Heart right ventricle (tissue), 16 donors: ENCODE measurements around the gene TMEM164. TPM values are rescaled to one million over a fixed set of nuclear protein-coding genes. Genes with fewer than 3 reads are reported as not detected.
A peak's percentile ranks its signal among the peaks of the same experiment; 100 is the strongest.

Experiments
- ATAC-seq, 8 donors: fragments of 200-7000 bp; cut with Tn5 transposase; one replicate each; pipeline ENCODE4 v1.9.1; 2020; ENCODE audit warnings: mild to moderate bottlenecking in 8 of 8, moderate library complexity in 8 of 8, moderate number of reproducible peaks in 1 of 8
- DNase-seq, 2 donors: peaks; one replicate each; pipeline ENCODE4 v3.0.0-alpha.2; 2020
- H3K27ac ChIP-seq, 10 donors: fragments of 200-600 bp; sonication (generic) in 2 of 10; one replicate each; pipeline versions ENCODE4 v1.5.0 to v1.8.0; 2020 to 2022; ENCODE audit warnings: mild to moderate bottlenecking in 3 of 10
- H3K27me3 ChIP-seq, 7 donors: fragments of 200-600 bp; one replicate each; pipeline ENCODE4 v1.8.0; 2021 to 2022; ENCODE audit warnings: mild to moderate bottlenecking in 2 of 7
- H3K36me3 ChIP-seq, 9 donors: fragments of 200-600 bp; sonication (generic) in 1 of 9; one replicate each; pipeline versions ENCODE4 v1.5.0 to v1.8.0; 2020 to 2022; ENCODE audit warnings: mild to moderate bottlenecking in 2 of 9
- H3K4me1 ChIP-seq, 9 donors: fragments of 200-600 bp; sonication (generic) in 1 of 9; one replicate each; pipeline versions ENCODE4 v1.5.0 to v1.8.0; 2020 to 2022; ENCODE audit warnings: mild to moderate bottlenecking in 4 of 9
- H3K4me3 ChIP-seq, 10 donors: fragments of 200-600 bp; sonication (generic) in 2 of 10; one replicate each; pipeline versions ENCODE4 v1.5.0 to v1.8.0; 2020 to 2022; ENCODE audit warnings: mild to moderate bottlenecking in 7 of 10, moderate library complexity in 2 of 10
- H3K9me3 ChIP-seq, 11 donors: fragments of 200-600 bp in 10 of 11; sonication (generic) in 2 of 11; one replicate each; pipeline versions ENCODE4 v1.5.0 to v1.8.0; 2013 to 2022; ENCODE audit warnings: mild to moderate bottlenecking in 2 of 11, control low read depth in 1 of 11, moderate library complexity in 1 of 11
- CTCF ChIP-seq, 9 donors: fragments of 200-600 bp; sonication (generic) in 2 of 9; IDR thresholded peaks; one replicate each; pipeline versions ENCODE4 v1.5.0 to v1.8.0; 2021 to 2022; ENCODE audit warnings: antibody characterized with exemption in 9 of 9, mild to moderate bottlenecking in 5 of 9, moderate library complexity in 1 of 9
- WGBS, 2 donors: extraction: QIAGEN DNeasy Blood & Tissue Kit; methylation state at CpG; one replicate each; pipeline ENCODE4 v1.1.7; 2013; ENCODE audit warnings: inconsistent platforms in 1 of 2; 5-methylcytosine and 5-hydroxymethylcytosine counted together
- intact Hi-C, 10 donors: fragments of 100-400 bp; cut with DNase I; formaldehyde crosslinking; loops; one replicate each; pipeline versions ENCODE4 v1.11.1 to v1.14.2; 2022
- polyA plus RNA-seq, 2 donors: library from polyadenylated mRNA; stranded (reverse); fragments of 200-250 nt; gene quantifications; one replicate each; pipeline ENCODE4 v1.2.3, GENCODE V29; 2013
- total RNA-seq, 10 donors: library from RNA; stranded (reverse); fragmentation: NEBNext Ultra II Directional in 3 of 10; extraction: Animal tissue kit (Norgen Biotek cat#: 25700) in 3 of 10; gene quantifications; one replicate each; pipeline versions ENCODE4 v1.2.1 to v1.2.4, GENCODE V29; 2021 to 2023
- donor health status: Arrhythmogenic right ventricular cardiomyopathy.
- donor health status: ischemic (EF 13 %, LVEDD 7.1; RV severe dilation, severe dysfunction).
- donor health status: healthy with polysubstance abuse.
- donor health status: DM: no; HTN: yes; CAD: no.
- donor health status: DM: no; HTN: no; CAD: no.
- donor health status: ischemic (EF 25% LVEDD 6.9; RV normal size, moderate dysfunction).
- donor health status: ischemic (EF 25% LVEDD 5.7; RV mildly dilated, moderate dysfunction).
- donor health status: healthy.
- donor health status: DM: yes; HTN: yes; CAD: no.
- donor health status: Ischemic cardiomyopathy.
- donor health status: ischemic (EF 35%, LVEDD 5.7; RV mildly dilated, moderate dysfunction).
- donor health status: nonischemic (EF 11% LVEDD 7.7; RV severe dilation, severe dysfunction).
- donor health status: DM: yes; HTN: yes; CAD: no.
- donor health status: PGD.
- donor health status: ischemic (EF 29% LVEDD 5.4; RV normal size, mild dysfunction).
- donor health status: nonischemic (EF 23%, LVEDD 6.1; RV moderate dilation, normal function).

The TMEM164 gene
- total and polyA plus RNA-seq, 12 donors, result 9.7 to 60.6 (median 48.1) TPM

DNA sequence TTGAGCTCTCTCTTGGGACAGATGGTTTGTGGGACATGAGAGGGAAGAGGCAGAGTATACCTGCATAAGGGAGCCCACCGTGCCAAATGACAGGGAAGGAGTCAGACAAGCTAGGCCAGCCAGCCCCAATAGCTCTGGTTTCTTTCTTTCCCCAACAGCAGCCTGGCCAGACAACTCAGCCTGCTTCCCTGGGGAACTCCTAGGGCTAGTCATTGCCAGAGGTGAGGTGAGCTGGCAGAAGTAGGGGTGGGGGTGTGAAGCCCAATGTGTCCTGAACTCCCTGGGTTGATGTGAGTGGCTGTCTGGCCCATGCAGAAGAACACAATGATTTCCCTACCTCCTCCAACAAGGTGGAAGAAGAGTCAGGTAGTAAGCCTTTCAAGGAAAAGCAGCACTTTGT, 179.4 kb downstream of the TMEM164 start:
- Histone ChIP-seq H3K27me3 (peaks cover 0 to 3% (median 0%) of the 10 kb centered on the region in 7 donors), H3K36me3 (no peaks in the 10 kb centered on the region), H3K27ac (no peak overlapping the region), H3K4me3 (no peak overlapping the region), H3K9me3 (peaks cover 0 to 5% (median 0%) of the 10 kb centered on the region in 11 donors), H3K4me1 (peaks cover 0 to 37% (median 0%) of the 10 kb centered on the region in 9 donors)
- no peak for DNase-seq
- 78 to 100% methylated on average over 1 of the region's 1 CpG for WGBS, 2 donors
- no peak for TF ChIP-seq CTCF (IDR thresholded peaks at IDR 0.05)
- ATAC-seq, result peak in 1 of 8 donors; percentile 21
- intact Hi-C loops, result no loop called here

- Histone ChIP-seq H3K4me3 (no peak overlapping the region), H3K27me3 (peaks cover 0 to 3% (median 0%) of the 10 kb centered on the region in 7 donors), H3K4me1 (peaks cover 0 to 34% (median 0%) of the 10 kb centered on the region in 9 donors), H3K27ac (no peak overlapping the region), H3K36me3 (no peaks in the 10 kb centered on the region), H3K9me3 (peaks cover 0 to 5% (median 0%) of the 10 kb centered on the region in 11 donors)
- WGBS, 2 donors, result 61 to 65% methylated on average over 6 of the region's 6 CpGs
- no peak for TF ChIP-seq CTCF (IDR thresholded peaks at IDR 0.05)
- intact Hi-C loops, result no loop called here
- ATAC-seq (peak in 1 of 8 donors; percentile 34), DNase-seq (no peak)
Observed at GRCh38 chrX:110182865-110183264, 180.0 kb downstream of the TMEM164 start.

DNA sequence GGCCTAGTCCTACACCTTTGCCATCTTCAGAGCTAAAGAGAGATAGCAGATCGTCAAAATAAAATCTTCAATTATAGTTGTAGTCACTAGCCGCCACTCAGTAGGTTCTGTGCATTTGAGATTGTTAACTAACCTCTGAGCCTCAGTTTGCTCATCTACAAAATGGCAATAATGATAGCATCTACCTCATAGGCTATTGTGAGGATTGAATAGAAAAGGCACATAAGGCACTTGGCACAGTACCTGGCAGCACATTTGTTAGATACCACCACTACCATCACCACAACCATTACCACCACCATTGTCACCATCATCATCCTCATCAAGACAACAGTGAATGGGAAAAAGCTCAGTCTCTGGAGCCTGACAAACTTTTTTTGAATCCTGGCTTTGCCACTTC, 180.4 kb downstream of the TMEM164 start:
- 97 to 98% methylated on average over 2 of the region's 2 CpGs for WGBS, 2 donors
- ATAC-seq (no peak), DNase-seq (no peak)
- peaks cover 0 to 29% (median 0%) of the 10 kb centered on the region in 9 donors for H3K4me1 ChIP-seq
- no peak overlapping the region for H3K27ac ChIP-seq
- no peaks in the 10 kb centered on the region for H3K36me3 ChIP-seq
- no peak overlapping the region for H3K4me3 ChIP-seq
- TF ChIP-seq CTCF (IDR thresholded peaks at IDR 0.05), result no peak
- H3K27me3 ChIP-seq, result no peaks in the 10 kb centered on the region
- intact Hi-C loops, result no loop called here
- peaks cover 0 to 5% (median 0%) of the 10 kb centered on the region in 11 donors for H3K9me3 ChIP-seq

DNA sequence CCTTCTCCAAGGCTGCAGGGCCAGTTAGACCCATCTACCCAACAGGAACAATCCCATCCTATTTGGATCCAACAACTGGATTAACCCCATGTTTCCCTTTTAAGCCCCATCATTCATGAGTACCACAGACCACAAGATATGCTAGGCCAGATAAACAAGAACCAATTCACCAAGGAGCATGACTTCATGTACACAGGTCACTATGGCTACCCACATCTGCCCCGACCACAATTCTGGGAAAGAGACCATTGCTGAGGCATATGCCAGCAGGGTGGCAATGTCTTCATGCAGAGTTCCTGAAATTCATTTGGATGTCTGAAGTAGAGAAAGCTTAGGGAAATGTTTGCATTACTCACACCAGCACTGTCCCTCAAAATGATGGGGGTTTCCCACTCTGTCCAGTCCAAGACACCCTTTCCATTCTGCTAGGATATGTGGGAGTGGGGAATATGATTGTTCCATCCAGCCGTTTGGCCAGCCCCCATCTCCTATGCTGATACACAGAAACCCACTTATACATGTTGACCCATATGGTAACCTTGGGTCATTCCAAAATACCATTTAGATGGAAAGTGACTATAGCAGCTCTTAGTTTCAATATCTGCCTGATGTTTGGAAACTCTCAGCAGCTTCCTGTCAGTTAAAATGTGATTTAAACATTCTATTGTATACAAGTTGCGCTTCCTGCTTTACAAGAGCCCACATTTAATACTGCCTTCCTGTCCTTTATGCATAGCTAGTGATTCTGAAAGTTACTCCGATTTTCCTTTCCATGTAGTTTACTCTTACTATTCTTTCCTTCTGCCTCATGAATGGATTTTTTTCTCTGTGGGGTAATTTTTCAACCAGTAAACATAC, 186.0 kb downstream of the TMEM164 start:
- H3K9me3 ChIP-seq, result peaks cover 0 to 5% (median 0%) of the 10 kb centered on the region in 11 donors
- no peak overlapping the region for H3K27ac ChIP-seq
- 66 to 72% methylated on average over 4 of the region's 4 CpGs for WGBS, 2 donors
- intact Hi-C loops, result no loop called here
- H3K27me3 ChIP-seq, result peaks cover 0 to 12% (median 0%) of the 10 kb centered on the region in 7 donors
- no peak overlapping the region for H3K4me3 ChIP-seq
- H3K4me1 ChIP-seq, result no peaks in the 10 kb centered on the region
- no peaks in the 10 kb centered on the region for H3K36me3 ChIP-seq
- DNase-seq (no peak), ATAC-seq (no peak)
- no peak for TF ChIP-seq CTCF (IDR thresholded peaks at IDR 0.05)
